GM12864 (cell line): ENCODE results near the gene EMILIN1.

Source experiments
- DNase-seq: peaks from one replicate; pipeline ENCODE4 v3.0.0-alpha.2; 2011; ENCODE audit warnings: low read depth
- H3K4me3 ChIP-seq: 2 replicates; pipeline ENCODE4 v1.5.1; 2011; ENCODE audit warnings: mild to moderate bottlenecking, low read depth, low read length, control low read depth
- TF ChIP-seq, protein P1 (sequence below): IDR thresholded peaks from 2 replicates; pipeline ENCODE4 v1.5.1; 2011; ENCODE audit warnings: low read depth, mild to moderate bottlenecking, moderate library complexity, low read length, control low read depth, inconsistent platforms; ENCODE audit errors: missing control alignments

The EMILIN1 gene

DNA sequence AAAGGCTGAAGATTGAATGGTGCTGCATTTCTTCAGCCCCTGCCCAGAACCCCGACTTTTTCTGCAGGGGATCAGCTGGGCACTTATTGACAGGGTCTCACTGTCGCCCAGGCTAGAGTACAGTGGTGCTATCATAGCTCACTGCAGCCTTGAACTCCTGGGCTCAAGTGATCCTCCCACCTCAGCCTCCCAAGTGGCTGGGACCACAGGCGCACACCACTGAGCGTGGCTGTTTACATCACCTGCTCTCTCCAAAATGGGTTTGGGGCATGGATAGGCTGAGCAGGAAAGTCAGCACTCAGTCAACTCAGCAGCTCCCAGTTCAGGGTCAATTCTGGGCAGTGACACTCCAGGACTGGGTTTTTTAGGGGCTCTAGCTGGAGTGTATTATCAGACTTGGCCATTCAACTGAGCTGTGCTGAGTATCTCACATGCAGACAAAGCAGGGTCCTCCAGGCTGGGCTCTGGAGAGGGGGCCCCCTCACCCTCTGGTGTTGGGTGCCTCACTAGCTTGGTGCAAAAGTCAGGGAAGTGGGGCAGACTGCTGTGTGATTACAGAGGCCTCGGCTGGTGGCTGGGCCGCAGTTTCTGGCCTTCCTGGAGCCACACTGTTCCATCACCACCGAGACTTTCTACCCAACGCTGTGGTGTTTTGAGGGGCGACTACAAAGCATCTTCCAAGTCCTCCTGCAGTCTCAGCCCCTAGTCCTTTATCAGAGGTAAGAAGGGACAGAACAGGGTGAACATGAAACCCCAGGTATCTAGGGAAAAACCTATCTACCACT lies 49.7 kb downstream of the EMILIN1 start:
- TF ChIP-seq, protein P1, sequence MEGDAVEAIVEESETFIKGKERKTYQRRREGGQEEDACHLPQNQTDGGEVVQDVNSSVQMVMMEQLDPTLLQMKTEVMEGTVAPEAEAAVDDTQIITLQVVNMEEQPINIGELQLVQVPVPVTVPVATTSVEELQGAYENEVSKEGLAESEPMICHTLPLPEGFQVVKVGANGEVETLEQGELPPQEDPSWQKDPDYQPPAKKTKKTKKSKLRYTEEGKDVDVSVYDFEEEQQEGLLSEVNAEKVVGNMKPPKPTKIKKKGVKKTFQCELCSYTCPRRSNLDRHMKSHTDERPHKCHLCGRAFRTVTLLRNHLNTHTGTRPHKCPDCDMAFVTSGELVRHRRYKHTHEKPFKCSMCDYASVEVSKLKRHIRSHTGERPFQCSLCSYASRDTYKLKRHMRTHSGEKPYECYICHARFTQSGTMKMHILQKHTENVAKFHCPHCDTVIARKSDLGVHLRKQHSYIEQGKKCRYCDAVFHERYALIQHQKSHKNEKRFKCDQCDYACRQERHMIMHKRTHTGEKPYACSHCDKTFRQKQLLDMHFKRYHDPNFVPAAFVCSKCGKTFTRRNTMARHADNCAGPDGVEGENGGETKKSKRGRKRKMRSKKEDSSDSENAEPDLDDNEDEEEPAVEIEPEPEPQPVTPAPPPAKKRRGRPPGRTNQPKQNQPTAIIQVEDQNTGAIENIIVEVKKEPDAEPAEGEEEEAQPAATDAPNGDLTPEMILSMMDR: no peak
- no peak for DNase-seq
- H3K4me3 ChIP-seq: no peak overlapping the region

DNA sequence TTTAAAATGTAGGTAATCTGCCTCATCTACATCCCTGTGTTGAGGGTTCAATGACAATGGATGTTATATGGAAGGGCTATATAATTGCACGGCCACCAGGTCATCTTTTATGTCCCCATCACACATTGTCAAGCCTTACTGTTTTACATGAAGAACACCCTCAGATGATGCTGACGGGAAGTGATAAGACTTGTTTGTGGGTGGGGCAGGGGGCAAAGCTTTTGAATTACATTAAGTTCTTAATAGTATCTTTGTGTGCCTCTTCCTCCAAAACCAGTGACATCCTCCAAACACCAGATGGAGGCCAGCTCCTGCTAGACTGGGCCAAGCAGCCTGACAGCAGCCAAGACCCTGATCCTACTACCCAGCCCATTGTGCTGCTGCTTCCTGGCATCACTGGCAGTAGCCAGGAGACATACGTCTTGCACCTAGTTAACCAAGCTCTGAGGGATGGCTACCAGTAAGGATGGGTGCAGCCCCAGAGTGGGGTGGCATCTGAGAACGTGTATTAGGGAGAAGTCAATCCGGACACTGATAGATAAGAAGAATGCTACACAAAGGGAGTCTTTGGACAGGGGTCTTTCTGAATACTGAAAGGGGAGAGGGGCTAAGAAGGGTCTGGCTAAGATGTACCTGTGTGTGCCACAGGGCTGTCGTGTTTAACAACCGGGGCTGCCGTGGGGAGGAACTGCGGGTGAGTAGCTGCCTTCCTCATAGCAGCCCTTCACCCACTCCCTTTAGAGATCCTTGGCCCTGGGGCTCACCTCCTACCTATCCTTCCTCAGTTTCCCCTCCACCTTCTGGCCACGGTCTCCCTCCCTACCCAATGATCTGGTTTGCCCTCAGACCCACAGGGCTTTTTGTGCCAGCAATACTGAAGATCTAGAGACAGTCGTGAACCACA lies 50.5 kb downstream of the EMILIN1 start:
- TF ChIP-seq, protein P1: no peak
- H3K4me3 ChIP-seq: no peak overlapping the region
- DNase-seq: no peak

DNA sequence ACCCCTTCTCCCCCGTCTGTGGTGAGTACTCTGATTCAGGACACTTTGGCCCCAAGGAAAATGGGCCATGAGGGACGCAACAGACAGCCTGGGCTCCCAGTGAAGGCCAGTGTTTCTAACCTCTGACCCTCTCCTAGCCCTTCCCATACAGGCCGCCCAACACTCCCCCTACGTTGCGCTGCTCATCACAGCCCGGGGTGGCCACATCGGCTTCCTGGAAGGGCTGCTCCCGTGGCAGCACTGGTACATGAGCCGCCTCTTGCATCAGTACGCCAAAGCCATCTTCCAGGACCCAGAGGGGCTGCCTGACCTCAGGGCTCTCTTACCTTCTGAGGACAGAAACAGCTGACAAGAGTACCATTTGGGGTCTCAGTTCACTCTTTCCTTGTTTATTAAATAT lies 52.0 kb downstream of the EMILIN1 start:
- H3K4me3 ChIP-seq: no peak overlapping the region
- TF ChIP-seq, protein P1: no peak
- no peak for DNase-seq

DNA sequence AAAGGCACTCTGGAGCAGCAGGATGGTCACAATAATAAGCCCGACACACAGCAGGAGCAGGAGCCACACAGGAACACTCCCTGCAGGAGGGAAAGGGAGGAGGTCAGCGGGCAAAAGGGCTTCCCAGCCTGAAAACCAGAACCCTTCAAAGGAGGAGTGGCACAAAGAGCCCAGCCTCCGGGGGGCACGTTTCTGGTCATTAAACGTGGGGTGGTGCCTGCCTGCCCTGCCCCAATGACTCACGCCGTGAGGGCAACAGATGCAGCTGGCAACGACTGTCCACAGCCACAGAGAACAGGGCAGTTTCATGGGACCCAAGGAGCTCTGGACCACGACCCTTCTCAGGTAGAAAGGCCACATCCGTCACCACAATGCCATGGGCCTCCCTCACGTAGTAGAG lies 53.0 kb downstream of the EMILIN1 start:
- H3K4me3 ChIP-seq: no peak overlapping the region
- TF ChIP-seq, protein P1: no peak
- no peak for DNase-seq

DNA sequence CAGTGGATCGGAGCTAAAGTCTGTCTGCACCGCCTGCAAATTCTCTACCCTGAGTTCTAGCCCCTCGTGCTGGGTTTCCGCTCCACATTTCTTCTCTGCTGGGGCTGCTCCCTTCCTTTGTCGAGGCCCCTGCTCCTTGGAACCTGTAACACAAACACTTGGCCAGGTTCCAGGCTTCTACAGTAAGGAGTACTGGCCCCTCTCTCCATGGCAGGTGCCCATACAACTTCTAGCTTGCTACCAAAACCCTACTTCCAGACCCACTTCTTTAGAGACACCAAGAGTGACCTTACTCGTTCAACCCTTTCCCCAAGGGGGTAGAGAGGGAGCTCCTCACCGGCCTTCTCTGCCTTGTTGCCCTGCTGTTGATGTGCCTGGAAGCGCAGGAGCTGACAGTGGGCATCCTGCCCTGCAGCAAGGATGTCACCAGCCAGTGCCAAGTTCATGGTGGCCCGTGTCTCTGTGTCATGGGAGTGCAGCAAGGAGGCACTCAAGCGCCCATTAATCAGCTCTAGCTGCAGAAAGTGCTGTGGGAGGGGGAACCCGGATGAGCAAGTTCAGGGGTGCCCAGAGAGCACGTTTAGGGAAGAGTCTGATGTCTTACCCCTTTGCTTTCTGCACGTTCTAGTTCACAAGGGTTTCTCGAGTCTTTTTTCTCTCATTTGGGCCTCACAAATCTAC lies 54.9 kb downstream of the EMILIN1 start:
- H3K4me3 ChIP-seq: peak overlapping the region; percentile 83
- TF ChIP-seq, protein P1: no peak
- no peak for DNase-seq

DNA sequence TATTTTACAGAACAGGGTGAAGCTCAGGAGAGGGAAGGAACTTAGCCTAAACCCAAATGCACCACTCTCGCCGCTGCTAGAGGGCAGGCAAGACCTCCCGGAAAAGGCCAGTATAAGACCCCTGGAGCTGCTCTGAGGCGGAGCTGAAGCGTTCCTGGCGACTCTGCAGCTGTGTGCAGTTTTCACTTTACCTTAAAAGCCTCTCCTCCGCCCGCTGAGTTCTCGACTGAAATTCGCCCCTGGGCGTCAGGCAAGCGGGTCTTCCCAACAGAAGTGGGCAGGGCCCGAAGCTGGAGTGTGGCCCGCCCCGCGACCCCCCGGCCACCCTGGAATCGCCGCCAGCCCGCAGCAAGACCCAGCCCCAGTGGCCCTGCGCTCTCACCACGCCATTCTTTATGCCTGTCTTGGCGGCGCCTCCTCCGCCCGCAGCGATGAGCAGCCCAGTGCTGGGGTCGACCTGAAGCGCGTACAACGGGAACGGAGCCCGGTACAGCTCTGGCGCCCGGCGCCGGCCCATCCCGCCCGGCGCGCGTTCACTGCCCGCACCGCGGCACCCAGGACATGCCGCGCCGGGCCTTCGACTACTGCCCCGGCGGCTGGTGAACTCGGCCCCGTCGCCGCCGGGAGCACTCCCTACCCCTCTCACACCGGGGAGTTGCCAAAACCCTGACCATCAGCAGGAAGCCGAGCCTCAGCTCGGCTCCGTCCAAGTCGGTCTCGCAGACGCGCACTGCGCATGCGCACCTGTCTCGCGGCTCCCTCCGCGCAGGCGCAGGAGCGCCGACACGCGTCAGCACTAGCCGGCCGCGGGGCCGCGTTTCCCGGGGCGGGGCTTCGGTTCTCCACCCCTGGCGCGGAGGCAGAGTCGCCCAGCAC lies 55.7 kb downstream of the EMILIN1 start, which contains the start of gene PREB:
Gene PREB (minus strand): TSS at position 732 of the 876 bp plus-strand sequence. CDS start 215 bp downstream, at position 517.
- peak within 1 kb of the TSS; percentile 83 for H3K4me3 ChIP-seq
- DNase-seq: peak; percentile 78
- TF ChIP-seq, protein P1: peak; percentile 63
